ENCODE data around the gene NEO1. TPM values are rescaled to one million over a fixed set of nuclear protein-coding genes. Genes with fewer than 3 reads are reported as not detected.

NEO1 gene
- total RNA-seq, 1 donor from 2014 or later = 31.0 TPM

GRCh38 chr15:73225358-73226015 lies 173.2 kb downstream of the NEO1 start:
- TF ChIP-seq CTCF (conservative IDR thresholded peaks at IDR 0.05; ENCODE audit: low read depth, low read length) = no peak
- DNase-seq (ENCODE audit: low read depth) = no peak
- no peak overlapping the region for H3K4me3 ChIP-seq (ENCODE audit: low read depth, low read length)

GRCh38 chr15:73226093-73226814 lies 174.0 kb downstream of the NEO1 start:
- TF ChIP-seq CTCF (conservative IDR thresholded peaks at IDR 0.05; ENCODE audit: low read depth, low read length) = no peak
- H3K4me3 ChIP-seq (ENCODE audit: low read depth, low read length) = no peak overlapping the region
- DNase-seq (ENCODE audit: low read depth) = no peak

- TF ChIP-seq CTCF (conservative IDR thresholded peaks at IDR 0.05; ENCODE audit: low read depth, low read length) = no peak
- no peak overlapping the region for H3K4me3 ChIP-seq (ENCODE audit: low read depth, low read length)
- no peak for DNase-seq (ENCODE audit: low read depth)
Observed at GRCh38 chr15:73227433-73228056, 175.3 kb downstream of the NEO1 start.

GRCh38 chr15:73228128-73228646 lies 175.9 kb downstream of the NEO1 start:
- H3K4me3 ChIP-seq (ENCODE audit: low read depth, low read length) = no peak overlapping the region
- no peak for DNase-seq (ENCODE audit: low read depth)
- TF ChIP-seq CTCF (conservative IDR thresholded peaks at IDR 0.05; ENCODE audit: low read depth, low read length) = no peak

GRCh38 chr15:73231661-73232419 lies 179.6 kb downstream of the NEO1 start:
- TF ChIP-seq CTCF (conservative IDR thresholded peaks at IDR 0.05; ENCODE audit: low read depth, low read length) = no peak
- no peak overlapping the region for H3K4me3 ChIP-seq (ENCODE audit: low read depth, low read length)
- no peak for DNase-seq (ENCODE audit: low read depth)

GRCh38 chr15:73232776-73233175 lies 180.5 kb downstream of the NEO1 start:
- H3K4me3 ChIP-seq (ENCODE audit: low read depth, low read length) = no peak overlapping the region
- DNase-seq (ENCODE audit: low read depth) = no peak
- TF ChIP-seq CTCF (conservative IDR thresholded peaks at IDR 0.05; ENCODE audit: low read depth, low read length) = no peak

Measured in epithelial cell of proximal tubule (primary cell).